ENCODE measurements around the gene SLC25A52. TPM values are rescaled to one million over a fixed set of nuclear protein-coding genes. Genes with fewer than 3 reads are reported as not detected.

The SLC25A52 gene
- polyA plus RNA-seq, 3 donors = 0.29 to 0.42 (median 0.32) TPM

DNA sequence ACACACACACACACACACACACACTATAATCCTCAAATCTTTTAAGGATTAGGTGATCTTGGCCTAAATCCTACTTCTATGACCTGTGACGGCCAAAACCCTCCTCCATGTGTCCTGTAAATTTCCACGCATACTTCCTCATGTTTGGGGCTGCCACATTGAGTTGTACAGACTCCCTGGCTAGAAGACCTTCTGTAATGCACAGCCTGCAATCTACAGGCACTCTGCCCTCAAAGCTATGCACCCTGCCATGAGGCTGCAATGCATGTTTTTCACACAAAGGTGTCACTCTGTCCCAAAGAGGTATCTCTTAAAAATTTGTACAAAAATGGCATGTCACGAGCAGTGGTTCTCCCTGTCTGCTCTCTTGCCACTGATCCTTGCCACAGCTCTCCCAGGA is 49.9 kb downstream of the SLC25A52 start:
- DNase-seq (ENCODE audit: extremely low read depth in 1 of 11, low read depth in 9 of 11, low spot score in 4 of 11) = no peak

Other genes with a start within 250 kb of the SLC25A52 start
- gene TTR, start 169.0 kb downstream of the SLC25A52 start, polyA plus RNA-seq (ENCODE audit: insufficient read length in 3 of 3) = 1 to 10 TPM in 1 of 3 donors, under 1 TPM in 2; 0.24 to 1.6 (median 0.42) TPM
- gene B4GALT6, start 76.3 kb downstream of the SLC25A52 start, polyA plus RNA-seq (ENCODE audit: insufficient read length in 3 of 3) = 10 to 100 TPM; 14.5 to 19.2 (median 16.1) TPM
- 10 to 100 TPM; 54.8 to 74.0 (median 58.4) TPM for gene TRAPPC8, start 182.2 kb upstream of the SLC25A52 start, polyA plus RNA-seq (ENCODE audit: insufficient read length in 3 of 3)